Middle frontal gyrus (tissue), 1 donor: ENCODE results near the gene APP.

Source experiments
- DNase-seq: peaks from one replicate; pipeline ENCODE4 v3.0.0-alpha.2; 2015; ENCODE audit warnings: low spot score; ENCODE audit errors: extremely low spot score

APP gene

DNA sequence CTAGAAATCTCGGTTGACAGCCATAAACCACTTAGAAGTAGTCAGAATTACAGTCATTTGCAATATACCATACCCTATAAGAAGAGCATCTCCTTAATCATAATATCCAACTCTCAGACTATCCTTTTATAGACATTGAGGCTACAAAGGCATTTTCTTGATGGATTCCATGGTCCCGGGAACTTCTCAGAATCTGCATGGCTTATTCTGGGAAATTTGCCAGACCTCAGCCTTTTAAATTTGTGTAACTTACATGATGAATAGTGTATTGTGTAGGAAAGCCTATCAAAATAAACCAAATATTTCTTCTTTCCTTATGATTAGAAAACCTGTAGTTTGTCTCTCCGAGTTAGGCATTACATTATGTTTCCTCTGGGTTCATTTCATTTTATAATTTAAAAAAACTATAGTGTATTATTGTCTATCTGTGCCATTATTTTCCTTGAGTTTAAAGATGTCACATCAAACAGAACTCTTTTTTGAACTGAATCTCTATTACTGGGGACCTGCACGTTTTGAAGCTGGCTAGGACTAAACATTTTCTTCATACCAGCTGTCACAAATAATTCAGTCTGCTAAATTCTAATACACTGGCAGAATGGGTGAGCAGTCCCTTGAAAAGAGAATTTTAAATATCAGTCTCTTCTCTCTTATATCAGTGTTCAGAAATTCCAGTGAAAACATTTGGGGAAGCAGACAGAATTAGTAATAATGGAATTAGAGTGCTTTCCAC is 332.9 kb downstream of the APP start:
- no peak for DNase-seq

DNA sequence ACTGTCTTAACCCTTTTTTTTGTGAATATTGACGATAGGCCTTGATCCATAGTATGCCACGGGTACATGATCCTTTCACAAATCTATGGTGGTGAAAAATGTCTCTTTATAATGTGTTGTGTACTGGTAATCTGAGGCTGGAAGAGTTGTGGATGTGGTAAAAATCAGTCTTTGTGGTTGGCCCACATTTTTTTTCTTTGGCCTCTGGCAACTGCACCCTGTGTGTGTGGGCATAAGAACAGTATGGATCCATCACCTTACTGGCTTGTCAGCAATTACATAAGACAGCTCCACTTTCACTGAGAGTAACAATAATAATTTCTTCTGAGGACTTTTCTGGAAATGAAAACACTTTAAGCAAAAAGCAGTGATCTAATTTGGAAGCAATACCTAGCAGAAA is 334.2 kb downstream of the APP start:
- no peak for DNase-seq

DNA sequence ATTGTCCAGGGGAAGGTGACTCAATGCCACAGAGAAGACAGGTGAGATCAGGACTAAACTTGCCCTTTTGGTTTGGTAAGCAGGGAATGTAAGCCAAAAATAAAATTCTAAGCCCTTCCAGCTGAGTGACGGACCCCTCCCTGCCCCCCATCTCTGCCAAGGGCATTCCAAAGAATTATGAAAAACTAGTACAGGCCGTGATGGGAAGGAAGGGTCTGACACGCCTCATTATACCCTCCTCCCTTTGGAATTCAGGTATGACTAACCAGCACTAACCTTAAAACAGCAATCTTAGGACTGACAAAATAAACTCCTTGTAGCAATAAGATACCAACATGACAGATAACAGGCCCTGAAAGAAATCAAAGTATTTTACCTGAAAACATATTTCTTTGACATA is 336.2 kb downstream of the APP start:
- no peak for DNase-seq

DNA sequence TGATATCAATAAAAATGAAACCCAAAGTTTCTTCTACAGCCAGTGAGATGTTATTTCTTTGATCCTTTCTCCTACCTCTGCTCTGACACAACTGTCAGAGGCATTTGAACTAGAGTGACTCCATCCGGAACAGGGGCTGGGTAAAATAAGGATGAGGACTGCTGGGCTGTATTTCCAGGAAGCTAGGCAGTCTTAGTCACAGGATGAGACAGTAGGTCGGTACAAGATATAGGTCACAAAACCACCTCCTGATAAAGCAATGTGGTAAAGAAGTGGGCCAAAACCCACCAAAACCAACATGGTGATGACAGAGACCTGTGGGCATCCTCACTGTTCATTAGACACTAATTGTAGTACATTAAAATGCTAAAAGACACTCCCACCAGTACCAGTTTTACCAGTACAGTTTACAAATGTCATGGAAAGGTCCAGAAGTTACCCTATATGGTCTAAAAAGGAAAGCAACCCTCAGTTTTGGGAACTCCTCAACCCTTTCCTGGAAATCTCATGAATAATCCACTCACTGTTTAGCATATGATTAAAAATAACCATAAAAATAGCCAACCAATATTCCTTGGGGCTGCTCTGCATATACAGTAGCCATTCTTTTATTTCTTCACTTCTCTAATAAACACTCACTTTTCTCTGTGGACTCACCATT is 339.1 kb downstream of the APP start:
- DNase-seq, result no peak
